ENCODE results near the gene BIVM.

GRCh38 chr13:102872531-102872930, 73.6 kb downstream of the BIVM start:
- TF ChIP-seq CTCF (optimal IDR thresholded peaks at IDR 0.05 in 1 of 3, IDR thresholded peaks at IDR 0.05 in 1 of 3, conservative IDR thresholded peaks at IDR 0.05 in 1 of 3; ENCODE audit: extremely low read depth in 1 of 3, insufficient read depth in 2 of 3, low read length in 3 of 3) (no peak), EZH2 (IDR thresholded peaks at IDR 0.05; ENCODE audit: low read length) (no peak)
